ENCODE results near the gene HELZ.

HELZ gene

GRCh38 chr17:67056746-67057490 lies 188.1 kb downstream of the HELZ start:
- Histone ChIP-seq H3K9me3 (ENCODE audit: insufficient read depth, low read depth, low read length) (peaks cover 8% of the 10 kb centered on the region), H3K4me3 (ENCODE audit: low read depth, low read length) (no peak overlapping the region), H3K27me3 (ENCODE audit: insufficient read depth, low read length) (no peaks in the 10 kb centered on the region), H2BK12ac (ENCODE audit: low read length) (no peak overlapping the region), H4K8ac (ENCODE audit: low read depth, low read length) (no peak overlapping the region), H3K27ac (ENCODE audit: low read depth, low read length) (no peak overlapping the region), H3K79me2 (ENCODE audit: control insufficient read depth, insufficient read depth, low read length, poor library complexity) (no peaks in the 10 kb centered on the region), H2BK5ac (ENCODE audit: low read depth, low read length, poor library complexity) (no peak overlapping the region), H4K91ac (ENCODE audit: low read depth, low read length) (no peak overlapping the region), H3K36me3 (ENCODE audit: control insufficient read depth in 1 of 2, insufficient read depth in 2 of 2, low read length in 2 of 2) (no peaks in the 10 kb centered on the region), H2BK120ac (ENCODE audit: insufficient read depth, low read length, poor library complexity) (no peak overlapping the region), H3K79me1 (ENCODE audit: low read length) (no peaks in the 10 kb centered on the region), H2AK5ac (ENCODE audit: low read length) (no peak overlapping the region), H4K12ac (ENCODE audit: low read depth, low read length) (no peak overlapping the region), H3K9ac (ENCODE audit: low read length) (no peak overlapping the region), H2AFZ (ENCODE audit: insufficient read depth, low read length, poor library complexity) (no peak overlapping the region), H3K4me2 (ENCODE audit: low read length) (no peak overlapping the region), H3K14ac (ENCODE audit: low read length) (no peak overlapping the region), H3K18ac (ENCODE audit: low read length) (no peak overlapping the region), H3K4ac (ENCODE audit: low read depth, low read length) (no peak overlapping the region), H3K23ac (ENCODE audit: low read length) (no peak overlapping the region), H3K4me1 (ENCODE audit: control insufficient read depth in 1 of 2, insufficient read depth in 2 of 2, low read length in 2 of 2) (no peaks in the 10 kb centered on the region)
- no CpG with 5 or more reads among the region's 18 CpGs for WGBS (ENCODE audit: extremely low coverage, insufficient coverage, insufficient read length)
- no peak for DNase-seq

GRCh38 chr17:67055811-67056745 lies 188.9 kb downstream of the HELZ start:
- H2AFZ ChIP-seq (ENCODE audit: insufficient read depth, low read length, poor library complexity): no peak overlapping the region
- no peak overlapping the region for H2BK12ac ChIP-seq (ENCODE audit: low read length)
- no peaks in the 10 kb centered on the region for H3K79me2 ChIP-seq (ENCODE audit: control insufficient read depth, insufficient read depth, low read length, poor library complexity)
- no peak overlapping the region for H3K4me2 ChIP-seq (ENCODE audit: low read length)
- whole genome bisulfite sequencing (ENCODE audit: extremely low coverage, insufficient coverage, insufficient read length): no CpG with 5 or more reads among the region's 29 CpGs
- no peak overlapping the region for H2BK5ac ChIP-seq (ENCODE audit: low read depth, low read length, poor library complexity)
- no peak overlapping the region for H3K27ac ChIP-seq (ENCODE audit: low read depth, low read length)
- no peak overlapping the region for H3K23ac ChIP-seq (ENCODE audit: low read length)
- H4K91ac ChIP-seq (ENCODE audit: low read depth, low read length): no peak overlapping the region
- no peak overlapping the region for H3K9ac ChIP-seq (ENCODE audit: low read length)
- H4K12ac ChIP-seq (ENCODE audit: low read depth, low read length): no peak overlapping the region
- no peaks in the 10 kb centered on the region for H3K4me1 ChIP-seq (ENCODE audit: control insufficient read depth in 1 of 2, insufficient read depth in 2 of 2, low read length in 2 of 2)
- H3K4me3 ChIP-seq (ENCODE audit: low read depth, low read length): no peak overlapping the region
- H3K36me3 ChIP-seq (ENCODE audit: control insufficient read depth in 1 of 2, insufficient read depth in 2 of 2, low read length in 2 of 2): no peaks in the 10 kb centered on the region
- no peak overlapping the region for H2AK5ac ChIP-seq (ENCODE audit: low read length)
- H3K4ac ChIP-seq (ENCODE audit: low read depth, low read length): no peak overlapping the region
- DNase-seq: no peak
- H3K79me1 ChIP-seq (ENCODE audit: low read length): no peaks in the 10 kb centered on the region
- no peak overlapping the region for H3K14ac ChIP-seq (ENCODE audit: low read length)
- H3K9me3 ChIP-seq (ENCODE audit: insufficient read depth, low read depth, low read length): peaks cover 8% of the 10 kb centered on the region
- no peak overlapping the region for H3K18ac ChIP-seq (ENCODE audit: low read length)
- no peak overlapping the region for H4K8ac ChIP-seq (ENCODE audit: low read depth, low read length)
- no peaks in the 10 kb centered on the region for H3K27me3 ChIP-seq (ENCODE audit: insufficient read depth, low read length)
- H2BK120ac ChIP-seq (ENCODE audit: insufficient read depth, low read length, poor library complexity): no peak overlapping the region

GRCh38 chr17:67055041-67055443 lies 190.0 kb downstream of the HELZ start:
- Histone ChIP-seq H3K36me3 (ENCODE audit: control insufficient read depth in 1 of 2, insufficient read depth in 2 of 2, low read length in 2 of 2) (no peaks in the 10 kb centered on the region), H4K91ac (ENCODE audit: low read depth, low read length) (no peak overlapping the region), H2BK12ac (ENCODE audit: low read length) (no peak overlapping the region), H3K9ac (ENCODE audit: low read length) (no peak overlapping the region), H3K4me2 (ENCODE audit: low read length) (no peak overlapping the region), H3K4me1 (ENCODE audit: control insufficient read depth in 1 of 2, insufficient read depth in 2 of 2, low read length in 2 of 2) (no peaks in the 10 kb centered on the region), H3K14ac (ENCODE audit: low read length) (no peak overlapping the region), H4K12ac (ENCODE audit: low read depth, low read length) (no peak overlapping the region), H2AK5ac (ENCODE audit: low read length) (no peak overlapping the region), H3K79me1 (ENCODE audit: low read length) (no peaks in the 10 kb centered on the region), H2BK120ac (ENCODE audit: insufficient read depth, low read length, poor library complexity) (no peak overlapping the region), H3K79me2 (ENCODE audit: control insufficient read depth, insufficient read depth, low read length, poor library complexity) (no peaks in the 10 kb centered on the region), H3K4ac (ENCODE audit: low read depth, low read length) (no peak overlapping the region), H3K4me3 (ENCODE audit: low read depth, low read length) (peak overlapping the region; percentile 58), H2AFZ (ENCODE audit: insufficient read depth, low read length, poor library complexity) (no peak overlapping the region), H3K27ac (ENCODE audit: low read depth, low read length) (no peak overlapping the region), H2BK5ac (ENCODE audit: low read depth, low read length, poor library complexity) (no peak overlapping the region), H3K18ac (ENCODE audit: low read length) (no peak overlapping the region), H4K8ac (ENCODE audit: low read depth, low read length) (no peak overlapping the region), H3K23ac (ENCODE audit: low read length) (no peak overlapping the region), H3K9me3 (ENCODE audit: insufficient read depth, low read depth, low read length) (peaks cover 6% of the 10 kb centered on the region), H3K27me3 (ENCODE audit: insufficient read depth, low read length) (no peaks in the 10 kb centered on the region)
- DNase-seq: no peak
- WGBS (ENCODE audit: extremely low coverage, insufficient coverage, insufficient read length): no CpG with 5 or more reads among the region's 19 CpGs

- WGBS (ENCODE audit: extremely low coverage, insufficient coverage, insufficient read length): no CpG with 5 or more reads among the region's 5 CpGs
- H3K36me3 ChIP-seq (ENCODE audit: control insufficient read depth in 1 of 2, insufficient read depth in 2 of 2, low read length in 2 of 2): no peaks in the 10 kb centered on the region
- H3K14ac ChIP-seq (ENCODE audit: low read length): no peak overlapping the region
- H3K23ac ChIP-seq (ENCODE audit: low read length): peak overlapping the region; percentile 62
- H3K79me2 ChIP-seq (ENCODE audit: control insufficient read depth, insufficient read depth, low read length, poor library complexity): no peaks in the 10 kb centered on the region
- H2BK12ac ChIP-seq (ENCODE audit: low read length): no peak overlapping the region
- H2BK5ac ChIP-seq (ENCODE audit: low read depth, low read length, poor library complexity): no peak overlapping the region
- peak overlapping the region; percentile 58 for H3K4me3 ChIP-seq (ENCODE audit: low read depth, low read length)
- no peaks in the 10 kb centered on the region for H3K4me1 ChIP-seq (ENCODE audit: control insufficient read depth in 1 of 2, insufficient read depth in 2 of 2, low read length in 2 of 2)
- peaks cover 6% of the 10 kb centered on the region for H3K9me3 ChIP-seq (ENCODE audit: insufficient read depth, low read depth, low read length)
- no peak overlapping the region for H3K9ac ChIP-seq (ENCODE audit: low read length)
- H3K18ac ChIP-seq (ENCODE audit: low read length): no peak overlapping the region
- no peak for DNase-seq
- H2AFZ ChIP-seq (ENCODE audit: insufficient read depth, low read length, poor library complexity): no peak overlapping the region
- H3K4ac ChIP-seq (ENCODE audit: low read depth, low read length): no peak overlapping the region
- H3K27ac ChIP-seq (ENCODE audit: low read depth, low read length): no peak overlapping the region
- no peak overlapping the region for H4K8ac ChIP-seq (ENCODE audit: low read depth, low read length)
- H2AK5ac ChIP-seq (ENCODE audit: low read length): no peak overlapping the region
- no peak overlapping the region for H2BK120ac ChIP-seq (ENCODE audit: insufficient read depth, low read length, poor library complexity)
- no peak overlapping the region for H3K4me2 ChIP-seq (ENCODE audit: low read length)
- H4K12ac ChIP-seq (ENCODE audit: low read depth, low read length): no peak overlapping the region
- no peaks in the 10 kb centered on the region for H3K79me1 ChIP-seq (ENCODE audit: low read length)
- H4K91ac ChIP-seq (ENCODE audit: low read depth, low read length): no peak overlapping the region
- H3K27me3 ChIP-seq (ENCODE audit: insufficient read depth, low read length): no peaks in the 10 kb centered on the region
Observed at GRCh38 chr17:67054608-67055007, 190.4 kb downstream of the HELZ start.
